H9 (cell line): ENCODE results near the gene SLC17A9. TPM values are rescaled to one million over a fixed set of nuclear protein-coding genes. Genes with fewer than 3 reads are reported as not detected.

Experiments
- DNase-seq: peaks from one replicate; pipeline ENCODE4 v3.0.0-alpha.2; 2017
- H2AFZ ChIP-seq: one replicate; pipeline ENCODE4 v1.6.1; 2013; ENCODE audit warnings: mild to moderate bottlenecking, low read length, control low read depth, moderate library complexity
- H2AK5ac ChIP-seq: 2 replicates; pipeline ENCODE4 v1.6.1; 2013; ENCODE audit warnings: low read length, control low read depth, mixed read lengths; ENCODE audit not compliant: insufficient read length
- H2BK120ac ChIP-seq: one replicate; pipeline ENCODE4 v1.6.1; 2013; ENCODE audit warnings: low read depth, mild to moderate bottlenecking, low read length, control low read depth, inconsistent platforms; ENCODE audit not compliant: poor library complexity, severe bottlenecking
- H2BK12ac ChIP-seq: 2 replicates; pipeline ENCODE4 v1.6.1; 2013; ENCODE audit warnings: low read length, control low read depth, mixed read lengths, low read depth; ENCODE audit not compliant: insufficient read length
- H2BK15ac ChIP-seq: 2 replicates; pipeline ENCODE4 v1.6.1; 2013; ENCODE audit warnings: low read depth, low read length, control low read depth
- H2BK20ac ChIP-seq: one replicate; pipeline ENCODE4 v1.6.1; 2013; ENCODE audit warnings: low read depth, mild to moderate bottlenecking, low read length, control low read depth, inconsistent platforms; ENCODE audit not compliant: poor library complexity, severe bottlenecking
- H2BK5ac ChIP-seq: 2 replicates; pipeline ENCODE4 v1.6.1; 2013; ENCODE audit warnings: low read length, control low read depth, mixed read lengths; ENCODE audit not compliant: insufficient read length
- H3K14ac ChIP-seq: 2 replicates; pipeline ENCODE4 v1.6.1; 2013; ENCODE audit warnings: low read length, control low read depth; ENCODE audit not compliant: insufficient read depth
- H3K18ac ChIP-seq: 2 replicates; pipeline ENCODE4 v1.6.1; 2013; ENCODE audit warnings: low read depth, mild to moderate bottlenecking, mixed read lengths, low read length, control low read depth; ENCODE audit not compliant: insufficient read length
- H3K23ac ChIP-seq: 2 replicates; pipeline ENCODE4 v1.6.1; 2013; ENCODE audit warnings: low read length, control low read depth, mixed read lengths, low read depth; ENCODE audit not compliant: insufficient read length
- H3K23me2 ChIP-seq: 2 replicates; pipeline ENCODE4 v1.6.1; 2013; ENCODE audit warnings: low read depth, mild to moderate bottlenecking, mixed read lengths, low read length, control low read depth; ENCODE audit not compliant: insufficient read length, poor library complexity, severe bottlenecking
- H3K27ac ChIP-seq: 2 replicates; pipeline ENCODE4 v1.5.1; 2013; ENCODE audit warnings: low read length, control low read depth, mixed read lengths, low read depth; ENCODE audit not compliant: insufficient read length
- H3K27me3 ChIP-seq: 2 replicates; pipeline ENCODE4 v1.6.1; 2013; ENCODE audit warnings: low read length, control low read depth, inconsistent platforms; ENCODE audit not compliant: insufficient read depth
- H3K4ac ChIP-seq: 2 replicates; pipeline ENCODE4 v1.6.1; 2013; ENCODE audit warnings: low read depth, mild to moderate bottlenecking, control low read depth, inconsistent platforms, low read length, moderate library complexity
- H3K4me1 ChIP-seq: 2 replicates; pipeline ENCODE4 v1.6.1; 2013; ENCODE audit warnings: low read length, control low read depth, inconsistent platforms; ENCODE audit not compliant: insufficient read depth
- H3K4me2 ChIP-seq: 2 replicates; pipeline ENCODE4 v1.6.1; 2013; ENCODE audit warnings: low read length, control low read depth, mixed read lengths; ENCODE audit not compliant: insufficient read length, insufficient read depth
- H3K56ac ChIP-seq: 2 replicates; pipeline ENCODE4 v1.6.1; 2013; ENCODE audit warnings: low read depth, mild to moderate bottlenecking, mixed read lengths, low read length, control low read depth; ENCODE audit not compliant: insufficient read length
- H3K79me1 ChIP-seq: 2 replicates; pipeline ENCODE4 v1.6.1; 2013; ENCODE audit warnings: low read depth, mild to moderate bottlenecking, moderate library complexity, low read length, control low read depth, inconsistent platforms; ENCODE audit not compliant: insufficient read depth, poor library complexity, severe bottlenecking
- H3K79me2 ChIP-seq: 2 replicates; pipeline ENCODE4 v1.6.1; 2013; ENCODE audit warnings: low read length, control low read depth, inconsistent platforms; ENCODE audit not compliant: insufficient read depth
- H3K9ac ChIP-seq: 2 replicates; pipeline ENCODE4 v1.6.1; 2013; ENCODE audit warnings: low read length, control low read depth, mixed read lengths; ENCODE audit not compliant: insufficient read length; ENCODE audit errors: extremely low read depth
- H3K9me3 ChIP-seq: one replicate; pipeline ENCODE4 v1.6.1; 2013; ENCODE audit warnings: low read depth, low read length, inconsistent platforms; ENCODE audit not compliant: control insufficient read depth
- H3T11ph ChIP-seq: one replicate; pipeline ENCODE4 v1.6.1; 2013; ENCODE audit warnings: mild to moderate bottlenecking, low read length, control low read depth, inconsistent platforms
- H4K20me1 ChIP-seq: one replicate; pipeline ENCODE4 v1.6.1; 2013; ENCODE audit not compliant: control insufficient read depth, insufficient read length, insufficient read depth
- H4K5ac ChIP-seq: 2 replicates; pipeline ENCODE4 v1.6.1; 2013; ENCODE audit warnings: low read depth, mild to moderate bottlenecking, mixed read lengths, low read length, control low read depth; ENCODE audit not compliant: insufficient read length
- H4K8ac ChIP-seq: replicated peaks from 2 replicates; pipeline ENCODE4 v1.6.1; 2013; ENCODE audit warnings: low read length, control low read depth, mixed read lengths, low read depth; ENCODE audit not compliant: insufficient read length
- H4K91ac ChIP-seq: 2 replicates; pipeline ENCODE4 v1.6.1; 2013; ENCODE audit warnings: low read depth, mild to moderate bottlenecking, moderate library complexity, mixed read lengths, low read length, control low read depth; ENCODE audit not compliant: insufficient read length
- H3K27ac Mint-ChIP-seq, 3 experiments: 2 replicates in 2 of 3; 3 replicates in 1 of 3; pipeline ENCODE4 v1.8.0; 2020 to 2021; ENCODE audit warnings: mixed read lengths in 3 of 3, mild to moderate bottlenecking in 1 of 3, moderate library complexity in 1 of 3
- H3K27me3 Mint-ChIP-seq: 2 replicates; pipeline ENCODE4 v1.8.0; 2021; ENCODE audit warnings: low read depth, mild to moderate bottlenecking, moderate library complexity, mixed read lengths
- H3K36me3 Mint-ChIP-seq, 3 experiments: 2 replicates in 2 of 3; 3 replicates in 1 of 3; pipeline ENCODE4 v1.8.0; 2020 to 2021; ENCODE audit warnings: low read depth in 3 of 3, mixed read lengths in 3 of 3; ENCODE audit not compliant: insufficient read depth in 1 of 3
- H3K4me1 Mint-ChIP-seq, 2 experiments: 2 replicates each; pipeline ENCODE4 v1.8.0; 2020; ENCODE audit warnings: mixed read lengths in 2 of 2
- H3K4me3 Mint-ChIP-seq, 2 experiments: 2 replicates in 1 of 2; 3 replicates in 1 of 2; pipeline ENCODE4 v1.8.0; 2020 to 2021; ENCODE audit warnings: mild to moderate bottlenecking in 2 of 2, mixed read lengths in 2 of 2, moderate library complexity in 1 of 2
- H3K9me3 Mint-ChIP-seq, 2 experiments: 2 replicates in 1 of 2; 3 replicates in 1 of 2; pipeline ENCODE4 v1.8.0; 2020; ENCODE audit warnings: mild to moderate bottlenecking in 2 of 2, mixed read lengths in 2 of 2, moderate library complexity in 1 of 2
- WGBS: extraction: QIAGEN DNeasy Blood & Tissue Kit; methylation state at CpG from one replicate; pipeline ENCODE4 v1.1.7; 2013; ENCODE audit warnings: missing lambda C conversion rate, low lambda C conversion rate, mixed read lengths; ENCODE audit not compliant: insufficient read length; ENCODE audit errors: extremely low coverage; 5-methylcytosine and 5-hydroxymethylcytosine counted together
- total RNA-seq: library from RNA; stranded (reverse); gene quantifications from 2 replicates; pipeline ENCODE4 v1.2.1, GENCODE V29; 2021
- TF ChIP-seq, protein P1 (sequence below): fragments of 200-600 bp; sonication (generic); conservative IDR thresholded peaks from 3 replicates; pipeline ENCODE4 v1.8.0; 2021; ENCODE audit warnings: antibody characterized with exemption, mild to moderate bottlenecking

Gene SLC17A9
- total RNA-seq, 1 experiment from 2014 or later, result 20.9 TPM

- Mint-ChIP-seq H3K27me3 (no peaks in the 10 kb centered on the region), H3K36me3 (peaks cover 48 to 82% (median 73%) of the 10 kb centered on the region in 3 experiments), H3K9me3 (no peaks in the 10 kb centered on the region), H3K4me3 (no peak overlapping the region), H3K27ac (no peak overlapping the region), H3K4me1 (peaks cover 10 to 16% of the 10 kb centered on the region in 2 experiments)
- H3K9me3 ChIP-seq, result no peaks in the 10 kb centered on the region
- no CpG with 5 or more reads among the region's 14 CpGs for WGBS
- no peak overlapping the region for H3K4ac ChIP-seq
- no peaks in the 10 kb centered on the region for H4K20me1 ChIP-seq
- H3K14ac ChIP-seq, result no peak overlapping the region
- H4K8ac ChIP-seq, result no peak overlapping the region
- no peak for DNase-seq
- no peak overlapping the region for H2BK12ac ChIP-seq
- no peak overlapping the region for H3T11ph ChIP-seq
- H2BK120ac ChIP-seq, result no peak overlapping the region
- no peak overlapping the region for H4K91ac ChIP-seq
- no peak overlapping the region for H3K4me2 ChIP-seq
- H3K79me1 ChIP-seq, result no peaks in the 10 kb centered on the region
- H3K9ac ChIP-seq, result no peak overlapping the region
- TF ChIP-seq, protein P1, sequence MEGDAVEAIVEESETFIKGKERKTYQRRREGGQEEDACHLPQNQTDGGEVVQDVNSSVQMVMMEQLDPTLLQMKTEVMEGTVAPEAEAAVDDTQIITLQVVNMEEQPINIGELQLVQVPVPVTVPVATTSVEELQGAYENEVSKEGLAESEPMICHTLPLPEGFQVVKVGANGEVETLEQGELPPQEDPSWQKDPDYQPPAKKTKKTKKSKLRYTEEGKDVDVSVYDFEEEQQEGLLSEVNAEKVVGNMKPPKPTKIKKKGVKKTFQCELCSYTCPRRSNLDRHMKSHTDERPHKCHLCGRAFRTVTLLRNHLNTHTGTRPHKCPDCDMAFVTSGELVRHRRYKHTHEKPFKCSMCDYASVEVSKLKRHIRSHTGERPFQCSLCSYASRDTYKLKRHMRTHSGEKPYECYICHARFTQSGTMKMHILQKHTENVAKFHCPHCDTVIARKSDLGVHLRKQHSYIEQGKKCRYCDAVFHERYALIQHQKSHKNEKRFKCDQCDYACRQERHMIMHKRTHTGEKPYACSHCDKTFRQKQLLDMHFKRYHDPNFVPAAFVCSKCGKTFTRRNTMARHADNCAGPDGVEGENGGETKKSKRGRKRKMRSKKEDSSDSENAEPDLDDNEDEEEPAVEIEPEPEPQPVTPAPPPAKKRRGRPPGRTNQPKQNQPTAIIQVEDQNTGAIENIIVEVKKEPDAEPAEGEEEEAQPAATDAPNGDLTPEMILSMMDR, result no peak
- no peak overlapping the region for H3K27ac ChIP-seq
- no peak overlapping the region for H3K56ac ChIP-seq
- no peak overlapping the region for H3K23ac ChIP-seq
- H4K5ac ChIP-seq, result no peak overlapping the region
- no peak overlapping the region for H2AFZ ChIP-seq
- H2AK5ac ChIP-seq, result no peak overlapping the region
- H2BK20ac ChIP-seq, result no peak overlapping the region
- peaks cover 31% of the 10 kb centered on the region; the same call in 1 of the 2 replicates for H3K79me2 ChIP-seq
- no peak overlapping the region for H2BK5ac ChIP-seq
- no peaks in the 10 kb centered on the region for H3K23me2 ChIP-seq
- no peaks in the 10 kb centered on the region; the same call in 1 of the 2 replicates for H3K4me1 ChIP-seq
- no peak overlapping the region for H3K18ac ChIP-seq
- H2BK15ac ChIP-seq, result no peak overlapping the region
- H3K27me3 ChIP-seq, result no peaks in the 10 kb centered on the region
Measured at GRCh38 chr20:62943396-62943795, 9.1 kb upstream of the SLC17A9 start.
